GM21447 (cell line): ENCODE results near the gene S100A3.
A peak's percentile ranks its signal among the peaks of the same experiment; 100 is the strongest.
"Not testable (repeated sequence)": the region's sequence is repeated elsewhere in the genome, so short reads cannot be mapped to it uniquely, and the experiment has no call there.

ENCODE experiments used
- ATAC-seq: cut with Tn5 transposase; IDR thresholded peaks from one replicate; pipeline ENCODE4 v1.9.1; 2021; ENCODE audit not compliant: unreplicated experiment

S100A3 gene

DNA sequence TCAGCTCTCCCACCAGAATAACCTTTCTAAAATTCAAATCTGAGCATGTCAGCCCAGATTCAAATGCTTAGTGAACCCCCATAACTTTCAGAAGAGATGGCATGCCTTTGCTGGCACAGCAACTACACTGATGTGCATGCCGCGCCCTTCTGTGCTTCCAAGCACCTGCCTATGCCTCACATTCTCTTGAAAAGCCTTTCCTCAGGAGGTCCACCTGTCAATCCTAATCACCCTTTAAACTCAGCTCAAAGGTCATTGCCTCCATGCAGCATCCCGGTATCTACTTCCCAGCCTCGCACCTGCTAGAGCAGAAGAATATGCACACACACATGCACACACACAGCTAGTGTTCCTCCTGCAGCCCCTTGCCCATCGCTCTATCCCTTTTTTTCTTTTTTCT is 21.8 kb upstream of the S100A3 start:
- no peak for ATAC-seq

DNA sequence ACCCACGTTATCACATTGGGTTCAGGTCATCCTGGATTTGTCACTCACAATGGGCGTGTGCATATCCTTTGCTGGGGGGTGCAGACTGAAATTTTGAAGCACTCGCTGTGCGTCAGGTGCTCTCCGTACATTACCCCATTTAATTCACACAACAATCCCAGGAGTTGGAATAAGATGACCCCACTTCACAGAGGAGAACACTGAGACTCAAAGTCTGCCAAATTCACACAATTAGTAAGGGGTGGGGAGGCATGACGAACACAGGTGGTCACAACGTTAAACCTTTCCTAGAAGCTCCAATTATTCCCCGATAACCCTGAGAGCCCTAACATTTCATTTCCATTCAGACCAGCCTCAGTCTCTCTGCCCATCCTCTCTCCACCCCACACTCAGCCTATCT is 20.4 kb upstream of the S100A3 start:
- ATAC-seq = no peak

DNA sequence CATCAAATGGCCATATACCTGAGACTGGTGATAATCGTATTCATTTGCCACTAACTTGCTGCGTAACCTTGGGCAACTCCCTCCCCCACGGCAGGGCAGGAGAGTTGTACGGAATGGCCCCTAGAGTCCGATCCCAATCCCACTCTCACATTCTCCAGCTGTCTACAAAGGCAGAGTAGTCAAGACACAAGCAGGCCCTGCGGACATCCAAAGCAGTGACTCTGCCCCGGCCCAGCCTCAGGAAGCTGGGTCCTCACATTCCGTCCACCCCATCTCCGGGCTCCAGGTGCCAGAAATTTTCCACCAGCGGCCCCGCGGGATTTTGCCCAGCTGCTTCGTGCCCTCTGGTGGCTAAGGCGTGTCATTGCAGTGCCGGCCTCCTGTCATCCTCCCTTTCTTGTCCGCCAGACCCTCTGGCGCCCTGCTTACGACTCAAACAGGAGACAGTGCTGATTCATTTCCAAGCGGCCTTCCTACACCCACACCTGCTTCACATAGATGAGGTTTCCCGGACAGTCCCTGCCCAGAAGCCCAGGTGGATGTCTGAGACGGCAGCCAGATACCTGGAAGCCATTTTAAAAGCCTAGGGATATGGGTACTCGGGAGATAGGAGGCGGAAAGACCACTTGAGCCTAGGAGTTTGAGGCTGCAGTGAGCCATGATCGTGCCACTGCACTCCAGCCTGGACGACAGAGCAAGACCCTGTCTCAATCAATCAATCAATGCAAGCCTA is 19.5 kb upstream of the S100A3 start:
- no peak for ATAC-seq

DNA sequence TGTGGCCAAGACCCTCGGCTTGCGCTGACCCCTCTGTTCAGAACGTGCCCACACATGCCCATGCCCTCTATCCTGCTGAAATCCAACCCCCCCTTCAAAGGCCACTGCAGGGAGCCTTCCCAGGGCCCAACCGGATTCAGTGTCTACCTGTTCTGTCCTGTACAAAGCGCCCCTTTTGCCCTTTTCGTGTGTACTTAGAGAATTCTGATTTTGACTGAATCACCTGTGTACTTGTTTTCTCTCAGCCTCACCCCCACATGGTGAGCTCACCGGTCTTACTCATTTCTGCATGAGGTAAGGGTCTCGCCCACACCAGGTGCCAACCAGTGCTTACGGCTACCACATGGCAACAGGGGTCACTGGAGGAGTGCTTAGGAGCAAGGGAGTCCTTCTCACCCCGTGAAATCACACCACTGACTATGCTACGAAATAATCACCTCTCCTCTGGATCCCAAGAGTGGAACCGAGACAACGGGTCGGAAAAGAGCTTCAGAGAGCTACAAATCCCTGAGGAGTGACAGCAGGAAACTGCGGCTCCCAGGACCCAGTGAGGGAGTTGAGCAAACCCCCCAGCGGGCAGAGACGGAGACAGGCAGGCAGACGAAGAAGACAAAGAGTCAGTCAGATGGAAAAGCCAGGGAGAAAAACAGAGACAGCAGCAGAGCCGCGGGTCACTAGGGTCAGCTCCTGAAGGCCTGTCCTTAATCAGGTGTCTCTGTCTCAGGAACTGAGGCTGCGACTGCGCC is 18.7 kb upstream of the S100A3 start:
- ATAC-seq = no peak

DNA sequence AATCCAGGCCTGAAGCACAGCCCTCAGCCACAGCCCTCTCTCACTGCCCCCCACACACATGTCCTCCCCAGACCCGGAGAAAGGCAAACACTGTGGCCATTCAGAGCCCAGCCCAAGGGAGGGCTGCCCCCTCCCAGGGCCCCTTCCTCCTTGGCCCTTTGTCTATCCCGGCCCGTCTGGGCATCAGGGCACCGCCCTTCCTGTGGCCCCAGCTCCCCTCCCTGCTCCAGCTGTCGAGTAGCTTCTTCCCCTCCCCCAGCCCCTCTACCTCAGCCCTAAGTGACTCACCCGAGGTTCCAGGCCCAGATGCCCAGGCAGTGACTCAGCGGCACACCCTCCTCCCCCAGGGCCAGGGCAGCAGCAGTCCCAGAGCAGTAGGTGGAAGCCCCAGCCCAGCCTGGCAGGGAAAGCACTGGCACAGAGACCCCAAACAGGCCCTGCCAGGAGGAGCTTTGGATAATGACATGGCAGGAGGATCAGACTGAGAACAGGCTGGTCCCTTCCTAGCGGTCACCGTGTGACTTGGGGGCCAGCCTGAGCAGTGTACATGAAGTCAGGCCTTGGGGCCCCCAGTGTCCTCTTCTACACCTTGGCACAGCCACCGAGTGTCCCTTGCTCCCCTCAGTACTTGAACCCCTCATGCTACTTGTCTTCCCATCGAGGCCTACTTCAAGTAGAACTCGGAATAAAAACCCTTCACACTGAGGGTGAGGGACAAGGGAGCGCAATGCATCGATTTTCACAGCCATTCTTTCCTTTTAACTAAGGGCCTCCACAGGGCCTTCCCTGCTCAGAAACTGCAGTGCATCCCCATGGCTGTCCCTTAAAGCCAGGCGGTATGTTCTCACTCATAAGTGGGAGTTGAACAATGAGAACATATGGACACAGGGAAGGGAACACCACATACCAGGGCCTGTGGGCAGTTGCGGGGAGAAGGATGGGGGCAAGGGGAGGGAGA is 17.6 kb upstream of the S100A3 start:
- peak; percentile 38 for ATAC-seq

DNA sequence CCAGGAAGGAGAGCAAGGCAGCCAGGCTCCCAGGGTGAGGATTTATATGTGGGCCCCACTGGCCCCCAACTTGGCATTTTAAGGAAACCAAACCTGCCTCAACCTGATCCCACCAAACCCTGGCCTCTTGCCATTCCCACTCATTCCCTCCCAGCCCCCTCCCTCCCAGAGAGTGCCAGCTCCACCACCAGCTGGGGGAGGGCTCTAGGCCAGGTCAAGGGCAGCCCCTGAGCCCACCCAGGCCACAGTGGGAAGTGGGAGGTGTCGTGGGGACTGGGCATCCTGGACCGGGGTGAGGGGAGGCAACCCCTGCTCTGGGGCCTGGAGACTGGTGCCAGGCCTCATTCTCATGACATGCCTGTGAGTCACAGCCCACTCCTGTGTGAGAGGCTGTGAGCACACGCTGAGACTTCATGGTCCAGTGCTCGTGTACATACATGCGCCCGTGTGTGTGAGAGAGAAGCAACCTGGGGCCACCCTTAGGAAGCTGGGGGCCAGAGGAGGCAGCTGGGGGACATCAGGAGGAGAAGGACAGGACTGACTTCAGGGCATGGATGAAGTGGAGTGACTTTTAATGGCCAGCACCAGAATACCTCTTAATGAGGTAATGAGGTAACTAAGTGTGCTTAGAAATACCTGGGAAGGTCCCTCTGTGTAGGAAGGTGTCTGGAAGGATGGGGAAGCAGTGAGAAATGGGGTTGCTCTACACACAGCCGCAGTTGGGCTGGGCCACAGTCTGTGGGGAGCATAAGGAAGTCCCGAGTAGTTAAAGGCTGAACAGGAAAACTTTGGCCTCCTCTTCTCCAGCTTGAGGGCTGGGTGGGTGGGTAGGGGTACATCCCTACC is 16.7 kb upstream of the S100A3 start, which contains the start of gene S100A2:
S100A2 (minus strand) TSS at position 316 of the 846 bp plus-strand sequence. CDS start 1,967 bp downstream, outside the sequence.
- ATAC-seq = peak; percentile 42

DNA sequence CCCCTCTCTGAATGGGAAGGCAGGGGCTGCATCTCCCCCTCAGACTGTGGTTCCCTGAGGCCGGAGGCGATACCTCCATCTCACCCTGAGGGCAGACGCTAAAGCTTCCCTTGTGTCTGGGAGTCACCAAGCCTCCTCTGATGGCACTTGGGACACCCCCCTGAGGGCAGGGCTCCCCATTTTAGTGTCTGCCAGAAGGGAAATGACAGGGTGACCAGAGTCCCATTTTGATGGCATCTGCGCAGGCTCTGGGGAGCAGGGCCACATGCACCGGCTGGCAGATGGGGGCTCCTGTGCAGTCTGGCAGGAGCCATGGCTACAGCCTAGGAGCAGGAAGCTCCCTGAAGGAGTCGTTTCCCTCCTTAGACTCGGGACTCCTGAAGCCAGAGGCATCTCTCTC is 14.9 kb upstream of the S100A3 start:
- no peak for ATAC-seq

DNA sequence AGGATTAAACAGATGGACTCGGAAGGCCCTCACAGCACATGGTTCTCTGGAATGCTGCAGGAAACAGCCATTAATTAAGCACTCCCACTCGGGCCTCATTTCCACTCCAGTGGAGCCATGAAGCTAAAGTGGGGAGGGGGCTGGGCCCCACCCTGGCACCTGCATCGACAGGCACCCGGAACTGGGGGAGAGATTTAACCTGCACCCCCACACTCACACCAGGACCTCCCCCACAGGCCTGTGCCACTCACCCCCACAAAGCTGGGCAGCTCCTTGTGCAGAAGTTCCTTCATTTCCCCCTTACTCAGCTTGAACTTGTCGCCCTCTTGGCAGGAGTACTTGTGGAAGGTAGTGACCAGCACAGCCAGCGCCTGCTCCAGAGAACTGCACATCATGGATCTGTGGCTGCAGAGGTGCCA is 14.4 kb upstream of the S100A3 start:
- no peak for ATAC-seq

DNA sequence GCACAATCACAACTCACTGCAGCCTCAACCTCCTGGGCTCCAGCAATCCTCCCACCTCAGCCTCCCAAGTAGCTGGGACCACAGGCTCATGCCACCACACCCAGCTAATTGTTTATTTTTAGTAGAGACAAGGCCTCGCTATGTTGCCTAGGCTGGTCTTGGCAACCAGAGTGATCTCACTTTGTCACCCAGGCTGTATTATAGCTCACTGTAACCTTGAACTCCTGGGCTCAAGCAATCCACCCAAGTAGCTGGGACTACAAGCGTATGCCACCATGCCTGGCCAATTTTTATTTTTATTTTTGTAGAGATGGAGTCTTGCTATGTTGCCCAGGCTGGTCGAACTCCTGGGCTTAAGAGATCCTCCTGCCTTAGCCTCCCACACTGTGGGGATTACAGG is 13.0 kb upstream of the S100A3 start:
- ATAC-seq = not testable (repeated sequence)

DNA sequence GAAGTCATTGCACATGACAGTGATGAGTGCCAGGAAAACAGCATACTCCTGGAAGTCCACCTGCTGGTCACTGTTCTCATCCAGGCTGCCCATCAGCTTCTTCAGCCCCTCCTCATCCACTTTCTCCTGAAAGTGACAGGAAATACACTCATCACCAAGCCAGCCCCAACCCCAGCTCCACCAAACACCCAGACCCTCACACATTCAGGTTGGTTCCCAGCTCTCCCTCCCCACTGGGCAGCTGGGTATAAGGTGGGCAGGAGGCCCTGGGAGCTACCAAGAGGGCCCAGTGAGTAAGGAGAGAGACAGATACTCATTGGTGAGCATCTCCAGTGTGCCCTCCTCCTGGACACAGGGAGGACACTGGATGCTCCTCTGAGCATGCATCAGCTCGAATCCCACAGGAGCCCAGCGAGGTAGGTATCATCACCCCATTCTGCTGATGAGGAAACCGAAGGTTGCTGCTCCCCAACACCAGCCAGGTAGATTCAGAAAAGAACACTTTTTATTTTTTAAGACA is 12.5 kb upstream of the S100A3 start:
- ATAC-seq = no peak

DNA sequence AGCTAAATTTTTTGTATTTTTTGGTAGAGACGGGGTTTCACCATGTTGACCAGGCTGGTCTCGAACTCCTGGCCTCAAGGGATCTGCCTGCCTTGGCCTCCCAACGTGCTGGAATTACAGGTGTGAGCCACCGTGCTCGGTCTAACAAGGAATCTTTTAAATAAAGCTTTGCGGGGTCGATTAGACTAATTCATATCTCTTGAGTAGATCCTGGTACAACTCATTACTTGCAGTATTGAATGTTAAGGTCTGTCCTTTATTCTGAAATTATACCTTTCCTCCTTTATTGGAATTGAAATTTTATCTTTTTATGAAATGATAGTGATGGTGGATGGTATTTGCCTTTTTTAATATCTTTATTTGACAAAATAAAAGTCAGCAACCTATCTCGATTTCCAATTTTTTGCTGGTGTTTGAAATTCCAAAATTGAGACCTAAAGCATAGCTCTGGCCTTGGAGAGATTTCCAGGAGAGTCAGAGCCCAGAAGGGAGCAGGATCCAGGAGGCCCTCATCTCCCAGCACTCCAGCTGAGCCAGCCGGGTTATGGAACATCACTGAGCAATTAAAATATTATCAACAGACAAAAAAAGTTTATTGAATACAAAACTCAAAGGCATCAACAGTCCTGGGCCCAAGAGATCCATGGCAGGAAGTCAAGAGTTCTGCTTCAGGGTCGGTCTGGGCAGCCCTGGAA is 11.9 kb upstream of the S100A3 start:
- ATAC-seq = no peak

DNA sequence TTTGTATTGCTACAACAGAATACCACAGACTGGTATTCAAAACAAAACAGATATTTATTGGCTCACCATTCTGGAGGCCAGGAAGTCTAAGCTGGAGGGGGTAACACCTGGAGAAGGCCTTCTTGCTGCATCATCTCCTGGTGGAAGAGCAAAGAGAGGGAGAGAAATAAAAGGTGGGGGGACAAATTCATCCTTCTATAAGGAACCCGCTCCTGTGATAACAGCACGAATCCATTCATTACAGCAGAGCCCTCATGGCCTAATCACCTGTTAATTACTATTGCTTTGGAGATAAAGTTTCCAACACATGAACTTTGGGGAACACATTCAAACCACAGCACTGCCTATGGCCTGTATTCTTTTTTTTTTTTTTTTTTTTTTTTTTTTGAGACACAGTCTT is 11.2 kb upstream of the S100A3 start:
- ATAC-seq = no peak

DNA sequence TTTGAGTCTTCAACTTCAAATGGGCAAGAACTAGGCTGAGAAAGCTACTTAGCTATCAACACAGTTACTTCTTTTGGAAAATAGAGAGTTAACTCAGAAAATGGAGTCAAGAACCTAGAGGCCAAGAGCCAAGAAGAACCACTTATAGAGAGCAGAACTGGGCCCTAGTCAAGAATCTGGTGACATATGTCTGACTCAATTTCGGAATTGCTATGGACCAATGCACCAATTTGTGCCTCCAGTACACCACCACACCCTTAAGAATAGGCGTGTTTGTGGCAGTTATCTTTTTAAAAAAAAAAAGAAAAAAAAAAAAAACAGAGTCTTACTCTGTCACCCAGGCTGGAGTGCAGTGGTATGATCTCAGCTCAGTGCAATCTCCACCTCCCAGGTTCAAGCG is 8.8 kb upstream of the S100A3 start:
- no peak for ATAC-seq

DNA sequence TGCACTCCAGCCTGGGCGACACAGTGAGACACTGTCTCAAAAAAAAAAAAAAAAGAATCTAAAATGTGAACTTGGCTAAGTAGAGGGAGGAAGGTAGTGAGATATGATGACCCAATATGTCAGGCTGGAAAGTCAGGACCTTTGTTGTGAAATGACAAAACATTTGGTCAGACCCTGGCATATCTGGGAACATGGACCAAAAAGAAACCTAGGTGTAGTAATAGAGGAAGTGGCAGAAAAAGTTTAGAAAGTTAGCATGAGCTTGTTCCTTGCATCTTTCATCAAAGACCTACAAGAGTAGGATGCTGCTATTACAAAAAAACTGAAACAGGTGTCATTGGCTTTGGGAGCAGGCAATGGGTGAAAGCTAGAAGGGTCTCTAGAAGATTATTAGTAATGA is 7.3 kb upstream of the S100A3 start:
- ATAC-seq = no peak

DNA sequence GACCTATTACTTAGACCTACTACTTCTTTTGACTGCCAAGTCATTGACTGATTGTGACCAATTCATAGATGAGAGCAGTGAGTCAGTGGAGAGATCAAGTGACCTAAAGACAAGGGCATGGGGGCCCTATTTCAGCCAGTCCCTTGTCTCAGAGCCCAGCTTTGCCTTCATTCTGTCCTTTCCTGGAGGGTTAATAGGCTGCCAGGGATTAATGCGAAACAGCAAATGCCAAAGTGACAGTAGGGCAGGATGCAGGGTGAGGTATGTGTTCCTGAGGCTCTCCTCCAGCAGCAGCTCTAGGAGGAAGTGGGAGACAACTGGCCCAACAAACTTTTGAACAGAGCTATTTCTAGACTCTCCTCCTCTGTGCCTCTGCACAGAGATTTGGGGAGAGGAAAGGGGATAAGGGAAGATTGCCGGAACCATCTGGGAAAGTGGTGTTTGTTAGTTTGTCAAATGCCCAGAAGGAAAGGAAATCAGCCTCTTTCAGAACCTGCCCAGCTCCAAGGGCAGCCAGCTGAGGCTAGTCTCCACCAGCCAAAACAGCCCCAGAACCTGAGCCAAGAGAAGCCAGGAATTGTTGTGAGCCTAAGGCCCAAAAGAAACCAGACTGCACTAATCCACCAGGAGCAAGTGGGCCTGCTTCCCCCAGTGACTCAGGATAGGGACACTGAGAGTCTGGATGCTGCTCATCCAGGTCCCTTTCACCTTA is 4.9 kb upstream of the S100A3 start:
- ATAC-seq = no peak

DNA sequence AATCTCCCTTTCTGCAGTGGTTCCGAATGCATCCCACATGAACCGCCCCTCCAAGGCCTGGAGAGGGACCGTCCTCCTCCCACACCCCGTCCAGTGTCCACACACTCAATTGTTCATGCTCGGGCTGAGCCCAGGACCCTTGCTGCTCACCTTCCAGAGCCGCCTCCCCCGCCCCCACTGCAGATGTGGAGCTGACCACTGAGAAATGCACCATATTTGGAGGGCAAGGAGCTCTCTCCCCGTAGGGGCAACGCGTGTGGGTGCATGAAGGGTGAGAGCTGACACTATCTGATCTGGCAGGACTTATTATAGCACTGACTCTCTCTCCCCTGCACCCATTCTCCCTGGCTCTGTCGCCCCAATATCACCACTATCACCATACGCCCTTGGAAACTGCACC is 4.0 kb upstream of the S100A3 start:
- ATAC-seq = no peak

DNA sequence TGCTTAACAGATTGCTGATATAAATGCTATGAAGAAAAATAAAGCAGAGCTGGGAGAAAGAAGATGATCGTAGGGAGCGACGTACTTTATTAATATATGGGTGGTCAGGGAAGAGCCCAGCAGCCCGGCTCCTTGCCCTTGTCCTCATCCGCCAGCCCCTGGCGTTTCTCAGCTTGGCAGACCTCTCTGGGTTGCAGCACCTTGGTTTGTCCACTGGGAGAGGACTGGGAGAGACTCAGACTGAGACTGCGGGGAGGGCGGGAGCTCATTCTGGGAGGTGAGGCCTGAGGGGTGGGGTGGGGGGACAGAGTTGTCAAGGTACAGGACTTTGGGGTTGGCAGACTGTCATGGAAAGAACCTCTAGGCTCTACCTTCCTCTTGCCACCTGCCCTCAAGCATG is 3.3 kb upstream of the S100A3 start:
- ATAC-seq = no peak

DNA sequence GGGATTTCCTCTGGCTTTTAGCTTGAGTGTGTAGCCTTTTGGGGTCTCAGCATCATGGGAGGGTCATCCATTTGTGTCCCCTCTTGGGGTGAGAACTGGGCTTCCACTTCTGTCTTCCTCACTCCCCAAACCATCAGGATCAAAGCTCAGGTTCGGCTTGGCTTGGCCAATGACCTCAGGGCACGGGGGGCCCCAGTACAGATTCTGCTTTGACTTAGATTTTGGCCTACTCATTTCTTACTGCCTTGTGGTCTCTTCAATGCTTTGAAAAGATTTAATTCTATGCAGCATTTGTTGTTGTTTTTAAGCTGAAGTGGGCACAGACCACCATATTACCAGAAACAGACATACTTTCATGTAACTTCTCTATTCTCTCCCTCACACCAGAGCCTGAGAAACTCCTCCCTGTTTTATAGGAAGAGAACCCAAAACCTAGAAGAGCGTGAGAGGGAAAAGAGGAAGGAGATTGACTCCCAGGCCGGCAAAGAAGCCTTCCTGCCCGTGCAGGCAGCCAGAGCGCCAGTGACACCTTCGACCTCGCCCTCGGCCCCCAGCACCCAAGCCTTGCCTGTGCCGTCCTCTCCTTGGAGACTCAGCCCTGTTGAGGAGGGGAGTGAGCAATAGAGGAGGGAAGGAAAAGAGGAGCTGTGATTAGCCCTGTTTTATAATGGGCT is 1.9 kb upstream of the S100A3 start:
- ATAC-seq = no peak

DNA sequence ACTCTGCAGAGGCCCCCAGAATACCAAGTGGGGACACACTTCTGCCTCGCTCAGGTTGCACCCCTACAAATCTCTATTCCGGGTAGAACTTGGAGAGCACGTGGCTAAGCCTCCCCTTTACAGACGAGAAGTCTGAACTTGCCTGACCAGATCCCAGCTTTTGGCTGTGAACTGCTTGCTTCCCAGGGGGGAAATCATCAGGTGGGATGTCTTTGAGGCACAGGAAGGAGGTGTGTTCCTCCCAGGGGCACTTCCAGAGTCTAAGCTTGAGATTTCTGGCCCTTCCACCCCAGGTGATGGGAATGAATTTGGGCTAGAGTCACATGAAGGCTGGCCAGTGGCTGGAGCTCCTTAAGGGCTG is 1.3 kb upstream of the S100A3 start:
- ATAC-seq = no peak
